HFFc6 (cell line): Measurements from ENCODE around the gene BUB1. TPM values are rescaled to one million over a fixed set of nuclear protein-coding genes. Genes with fewer than 3 reads are reported as not detected.
"Not testable (repeated sequence)": the region's sequence is repeated elsewhere in the genome, so short reads cannot be mapped to it uniquely, and the experiment has no call there.

Experiments used
- DNase-seq: peaks from one replicate; pipeline ENCODE4 v3.0.0-alpha.2; 2018
- H3K27ac Mint-ChIP-seq: 2 replicates; pipeline ENCODE4 v1.8.0; 2020; ENCODE audit warnings: mild to moderate bottlenecking, mixed read lengths
- H3K27me3 Mint-ChIP-seq: 2 replicates; pipeline ENCODE4 v1.8.0; 2021; ENCODE audit warnings: mild to moderate bottlenecking, moderate library complexity, mixed read lengths; ENCODE audit not compliant: insufficient read depth
- H3K36me3 Mint-ChIP-seq: 2 replicates; pipeline ENCODE4 v1.8.0; 2021; ENCODE audit warnings: low read depth, mixed read lengths
- H3K4me1 Mint-ChIP-seq: 2 replicates; pipeline ENCODE4 v1.8.0; 2020; ENCODE audit warnings: low read depth, mixed read lengths
- H3K4me3 Mint-ChIP-seq: 2 replicates; pipeline ENCODE4 v1.8.0; 2020; ENCODE audit warnings: mild to moderate bottlenecking, moderate library complexity, mixed read lengths
- H3K9me3 Mint-ChIP-seq: 2 replicates; pipeline ENCODE4 v1.8.0; 2020; ENCODE audit warnings: mild to moderate bottlenecking, mixed read lengths
- total RNA-seq, 6 experiments: library from RNA; stranded (reverse); fragmentation: NEBNext Ultra II Directional; extraction: Animal tissue kit (Norgen Biotek cat#: 25700); gene quantifications; 2 replicates in 1 of 6; 3 replicates in 5 of 6; pipeline ENCODE4 v1.2.3, GENCODE V29; 2021
- TF ChIP-seq, protein P1 (sequence below): fragments of 200-600 bp; sonication (generic); IDR thresholded peaks from 2 replicates; pipeline ENCODE4 v1.5.0; 2021; ENCODE audit warnings: antibody characterized with exemption, mild to moderate bottlenecking

BUB1 gene
- total RNA-seq, 6 experiments from 2014 or later = 16.6 to 52.3 (median 47.6) TPM

DNA sequence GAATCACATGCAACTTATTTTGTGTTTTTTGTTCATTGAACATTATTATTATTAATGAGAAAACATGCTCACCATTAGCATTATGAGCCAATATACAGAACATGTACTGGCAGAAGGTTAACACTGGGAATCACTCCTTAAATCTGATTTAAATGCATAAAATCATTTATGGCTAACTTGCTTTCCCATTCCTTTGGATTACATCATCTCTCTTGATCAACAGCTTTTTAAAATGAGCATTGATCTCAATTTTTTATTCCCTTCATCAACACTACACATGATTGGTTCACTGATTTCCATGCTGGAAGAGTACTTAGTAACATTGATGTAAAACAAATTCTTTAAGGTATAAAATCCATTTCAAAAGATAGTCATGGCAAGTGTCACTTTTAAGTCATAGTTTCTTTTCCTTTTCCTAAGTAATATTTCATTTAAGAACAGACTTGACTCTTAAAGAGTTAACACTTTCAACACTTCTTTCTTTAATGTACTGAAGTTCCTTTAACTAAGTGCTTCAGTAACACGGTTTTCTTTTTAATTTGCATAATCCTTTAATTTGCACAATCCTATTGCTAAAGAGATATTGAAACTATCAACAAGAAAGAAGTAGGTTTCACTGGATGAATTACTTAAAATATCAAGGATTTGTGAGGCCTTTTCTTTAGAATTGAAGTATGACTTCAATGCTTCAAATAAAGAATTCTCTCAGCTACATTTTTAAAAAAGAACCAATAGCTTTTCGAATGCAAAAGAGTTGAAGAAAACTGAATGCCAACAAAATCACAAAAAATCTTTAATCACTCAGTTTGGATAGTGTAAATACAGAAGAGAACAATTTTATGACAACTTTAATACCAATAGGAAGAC lies 24.9 kb upstream of the BUB1 start:
- Mint-ChIP-seq H3K4me1 (no peaks in the 10 kb centered on the region), H3K27ac (no peak overlapping the region), H3K4me3 (no peak overlapping the region), H3K36me3 (no peaks in the 10 kb centered on the region), H3K9me3 (no peaks in the 10 kb centered on the region), H3K27me3 (peaks cover 25% of the 10 kb centered on the region)
- DNase-seq = no peak
- TF ChIP-seq, protein P1, sequence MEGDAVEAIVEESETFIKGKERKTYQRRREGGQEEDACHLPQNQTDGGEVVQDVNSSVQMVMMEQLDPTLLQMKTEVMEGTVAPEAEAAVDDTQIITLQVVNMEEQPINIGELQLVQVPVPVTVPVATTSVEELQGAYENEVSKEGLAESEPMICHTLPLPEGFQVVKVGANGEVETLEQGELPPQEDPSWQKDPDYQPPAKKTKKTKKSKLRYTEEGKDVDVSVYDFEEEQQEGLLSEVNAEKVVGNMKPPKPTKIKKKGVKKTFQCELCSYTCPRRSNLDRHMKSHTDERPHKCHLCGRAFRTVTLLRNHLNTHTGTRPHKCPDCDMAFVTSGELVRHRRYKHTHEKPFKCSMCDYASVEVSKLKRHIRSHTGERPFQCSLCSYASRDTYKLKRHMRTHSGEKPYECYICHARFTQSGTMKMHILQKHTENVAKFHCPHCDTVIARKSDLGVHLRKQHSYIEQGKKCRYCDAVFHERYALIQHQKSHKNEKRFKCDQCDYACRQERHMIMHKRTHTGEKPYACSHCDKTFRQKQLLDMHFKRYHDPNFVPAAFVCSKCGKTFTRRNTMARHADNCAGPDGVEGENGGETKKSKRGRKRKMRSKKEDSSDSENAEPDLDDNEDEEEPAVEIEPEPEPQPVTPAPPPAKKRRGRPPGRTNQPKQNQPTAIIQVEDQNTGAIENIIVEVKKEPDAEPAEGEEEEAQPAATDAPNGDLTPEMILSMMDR = no peak

DNA sequence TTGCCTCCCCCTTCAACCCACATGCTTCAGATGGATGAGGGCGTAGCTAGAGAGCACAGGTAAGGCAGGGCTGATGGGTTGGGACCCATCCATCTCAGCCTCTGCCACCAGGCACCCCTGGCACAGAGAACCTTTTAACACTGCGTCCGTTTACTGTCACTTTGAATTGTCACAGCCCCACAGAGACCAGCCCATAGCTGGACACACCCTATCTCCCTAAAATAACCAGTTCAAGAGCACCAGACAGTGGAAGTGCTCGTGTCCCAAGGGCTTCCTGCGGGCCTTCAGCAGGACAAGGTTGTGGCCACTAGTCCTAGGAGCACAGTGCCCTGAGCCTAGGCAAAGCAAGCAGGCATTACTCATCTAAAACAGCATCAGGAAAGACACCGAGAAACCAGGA lies 20.4 kb upstream of the BUB1 start:
- H3K9me3 Mint-ChIP-seq, H3K27ac Mint-ChIP-seq, H3K36me3 Mint-ChIP-seq, DNase-seq, H3K4me3 Mint-ChIP-seq, H3K4me1 Mint-ChIP-seq: not testable (repeated sequence)
- peaks cover 37% of the 10 kb centered on the region for H3K27me3 Mint-ChIP-seq

DNA sequence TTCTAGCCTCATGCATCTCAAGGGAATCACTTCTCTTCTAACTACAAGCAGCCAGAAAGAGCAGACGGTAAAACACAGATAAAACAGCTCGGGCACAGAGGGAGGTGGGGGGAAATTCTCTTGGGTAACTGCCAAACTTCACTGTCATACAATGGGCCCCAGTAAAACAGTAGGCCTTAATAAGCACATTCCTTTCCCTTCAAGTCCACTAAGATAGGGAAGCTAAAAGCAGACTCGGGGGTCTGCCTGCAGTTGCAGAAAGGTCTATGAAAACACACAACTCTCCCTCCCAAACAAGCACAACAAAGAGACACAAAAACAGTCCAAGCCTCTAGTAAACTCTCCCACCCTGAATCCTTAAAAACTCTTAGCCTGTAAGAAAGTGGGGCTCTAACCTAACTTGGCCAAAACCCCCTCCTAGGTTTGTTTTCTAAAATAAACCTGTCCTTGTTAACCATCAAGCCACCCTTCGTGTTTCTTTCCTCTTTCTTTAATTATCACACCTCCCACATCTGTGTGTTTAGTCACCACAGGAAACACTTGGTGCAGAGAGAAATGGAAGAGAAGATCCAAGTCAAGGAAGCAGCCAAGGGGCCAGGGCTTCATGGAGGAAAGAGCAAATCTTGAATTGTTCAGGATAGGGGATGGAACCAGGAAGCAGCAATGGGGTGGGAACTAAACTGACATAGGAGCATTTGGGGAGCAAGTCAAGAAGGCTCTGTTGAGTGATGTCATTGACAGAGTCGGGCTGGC lies 17.5 kb upstream of the BUB1 start:
- not testable (repeated sequence) for H3K4me3 Mint-ChIP-seq, H3K27ac Mint-ChIP-seq, H3K4me1 Mint-ChIP-seq, H3K36me3 Mint-ChIP-seq, H3K9me3 Mint-ChIP-seq, DNase-seq
- H3K27me3 Mint-ChIP-seq = peaks cover 43% of the 10 kb centered on the region

DNA sequence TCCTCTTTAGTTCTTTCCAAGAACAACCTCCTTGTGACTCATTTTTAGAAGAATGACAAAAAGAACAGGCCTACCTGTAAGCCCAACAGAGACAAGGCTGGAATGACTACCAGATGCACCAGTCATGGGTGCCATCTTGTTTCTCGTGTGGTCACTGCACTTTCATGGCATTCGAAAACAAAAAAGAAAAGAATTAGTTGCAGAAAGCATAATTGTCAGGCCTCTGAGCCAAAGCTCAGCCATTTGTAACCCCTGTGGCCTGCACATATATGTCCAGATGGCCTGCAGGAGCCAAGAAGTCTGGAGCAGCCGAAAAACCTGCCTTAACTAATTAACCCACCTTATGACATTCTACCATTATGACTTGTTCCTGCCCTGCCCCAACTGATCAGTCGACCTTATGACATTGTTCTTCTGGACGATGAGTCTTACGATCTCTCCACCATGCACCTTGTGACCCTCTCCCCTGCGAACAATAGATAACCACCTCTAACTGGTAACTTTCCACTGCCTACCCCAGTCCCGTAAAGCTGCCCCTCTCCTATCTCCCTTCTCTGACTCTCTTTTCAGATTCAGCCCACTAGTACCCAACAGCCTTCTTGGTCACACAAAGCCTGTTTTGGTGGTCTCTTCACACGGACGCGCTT lies 13.9 kb upstream of the BUB1 start:
- H3K36me3 Mint-ChIP-seq = peaks cover 9% of the 10 kb centered on the region; the same call in 1 of the 2 replicates
- H3K27me3 Mint-ChIP-seq = peaks cover 50% of the 10 kb centered on the region
- DNase-seq = no peak
- H3K27ac Mint-ChIP-seq = no peak overlapping the region
- TF ChIP-seq, protein P1 = no peak
- H3K9me3 Mint-ChIP-seq = peaks cover 17% of the 10 kb centered on the region
- H3K4me3 Mint-ChIP-seq = no peak overlapping the region
- no peaks in the 10 kb centered on the region for H3K4me1 Mint-ChIP-seq

DNA sequence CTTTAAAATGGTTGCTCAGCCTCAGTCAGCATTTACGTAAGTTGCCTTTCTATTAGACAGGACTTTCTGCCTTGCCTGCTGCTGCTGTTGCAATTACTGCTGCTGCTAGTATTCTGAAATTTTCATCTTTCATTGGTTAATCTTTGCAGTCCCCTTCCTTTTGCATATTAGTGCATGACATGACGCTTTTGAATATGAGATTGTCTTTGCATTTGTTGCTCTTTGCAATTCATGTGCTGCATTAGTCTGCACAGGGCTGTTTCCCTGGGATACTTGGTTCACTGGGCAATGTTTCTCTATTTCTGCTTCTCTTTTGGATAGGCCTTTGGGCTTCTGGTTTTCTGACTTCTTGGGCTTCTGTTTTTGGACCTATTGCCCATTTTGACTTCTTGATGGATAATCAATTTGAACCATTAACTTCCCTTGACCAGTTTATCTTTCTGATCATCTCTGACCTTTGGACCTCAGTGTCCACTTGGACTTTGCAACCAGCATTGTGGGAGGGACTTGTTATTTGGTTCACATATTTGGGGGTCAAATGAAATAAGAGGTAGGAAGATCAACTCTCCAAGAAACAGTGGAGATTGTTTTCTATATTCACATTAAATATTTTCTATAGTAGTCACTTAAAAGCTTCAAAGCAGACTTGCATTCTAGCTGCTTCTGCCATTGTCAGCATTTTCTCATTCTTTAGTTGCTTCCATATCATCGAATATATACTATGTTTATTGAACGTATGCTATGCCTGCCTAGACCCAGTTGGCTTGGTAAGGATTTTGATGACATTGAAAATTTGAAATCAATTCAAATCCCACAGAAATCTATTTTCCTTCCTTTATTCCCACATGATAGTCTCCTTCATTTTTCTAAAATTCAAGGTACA lies 12.5 kb upstream of the BUB1 start:
- no peak overlapping the region for H3K4me3 Mint-ChIP-seq
- no peak overlapping the region for H3K27ac Mint-ChIP-seq
- H3K9me3 Mint-ChIP-seq = peaks cover 17% of the 10 kb centered on the region
- TF ChIP-seq, protein P1 = no peak
- peaks cover 9% of the 10 kb centered on the region; the same call in 1 of the 2 replicates for H3K36me3 Mint-ChIP-seq
- no peak for DNase-seq
- peaks cover 51% of the 10 kb centered on the region for H3K27me3 Mint-ChIP-seq
- H3K4me1 Mint-ChIP-seq = no peaks in the 10 kb centered on the region

DNA sequence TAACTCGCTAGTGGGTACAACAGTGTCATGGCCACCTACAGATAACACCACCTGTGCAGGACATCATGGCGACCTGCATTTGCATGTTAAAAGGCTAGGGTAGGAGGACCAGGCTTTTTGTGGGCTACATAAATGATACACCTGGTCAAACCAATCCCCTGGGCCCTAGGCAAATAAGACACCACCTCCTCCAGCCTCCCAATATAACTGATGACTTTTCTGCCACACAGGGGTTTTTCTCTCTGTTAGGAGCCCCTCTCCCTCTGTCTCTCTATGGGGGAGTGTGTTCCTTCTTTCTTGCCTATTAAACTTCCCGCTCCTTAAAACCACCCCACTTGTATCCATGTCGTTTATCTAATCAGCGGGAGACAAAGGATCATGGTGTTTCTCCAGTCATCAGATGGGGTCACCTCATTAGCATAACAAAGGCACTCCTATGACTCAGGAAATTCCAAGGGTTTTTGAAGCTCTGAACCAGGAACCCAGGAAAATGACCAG lies 10.8 kb upstream of the BUB1 start:
- TF ChIP-seq, protein P1 = no peak
- H3K4me1 Mint-ChIP-seq = no peaks in the 10 kb centered on the region
- H3K27ac Mint-ChIP-seq = no peak overlapping the region
- H3K36me3 Mint-ChIP-seq = peaks cover 9% of the 10 kb centered on the region; the same call in 1 of the 2 replicates
- no peak overlapping the region for H3K4me3 Mint-ChIP-seq
- peaks cover 44% of the 10 kb centered on the region for H3K27me3 Mint-ChIP-seq
- H3K9me3 Mint-ChIP-seq = peaks cover 17% of the 10 kb centered on the region
- DNase-seq = no peak

DNA sequence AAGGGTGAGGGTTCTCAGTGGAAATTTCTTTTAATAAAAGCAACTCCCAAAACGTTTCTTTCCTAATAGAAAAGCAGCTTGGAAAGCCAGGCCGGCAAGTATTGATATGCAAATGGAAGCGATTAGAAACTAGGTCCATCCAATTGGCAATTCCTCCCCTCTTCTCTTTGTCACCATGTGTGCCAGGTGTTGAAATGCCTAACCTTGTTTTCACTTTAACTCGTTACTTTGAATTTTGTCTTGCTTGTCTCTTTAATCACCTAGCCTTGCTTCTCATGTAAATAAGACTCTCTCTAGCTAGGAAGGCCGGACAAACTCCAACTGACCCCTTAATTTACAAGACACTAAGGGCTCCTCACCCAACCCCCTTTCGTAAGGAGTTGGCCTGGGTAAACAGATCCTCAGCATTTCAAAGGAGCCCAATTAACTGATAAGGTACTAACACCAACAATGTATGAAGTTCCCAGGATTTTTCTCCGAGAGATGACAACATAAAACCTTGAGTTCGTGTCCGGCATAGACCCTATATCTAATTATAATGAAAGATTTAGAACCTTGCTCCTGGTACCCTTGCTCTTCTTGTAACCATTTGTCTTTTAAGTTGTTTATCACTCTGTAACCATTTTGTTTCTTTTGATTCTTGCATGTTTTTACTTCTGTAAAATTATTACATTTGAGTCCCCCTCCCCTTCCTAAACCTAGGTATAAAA lies 10.1 kb upstream of the BUB1 start:
- not testable (repeated sequence) for H3K27ac Mint-ChIP-seq, H3K4me1 Mint-ChIP-seq, H3K36me3 Mint-ChIP-seq, DNase-seq, H3K4me3 Mint-ChIP-seq
- Mint-ChIP-seq H3K9me3 (peaks cover 17% of the 10 kb centered on the region), H3K27me3 (peaks cover 40% of the 10 kb centered on the region)
